Fibroblast of mammary gland (primary cell): ENCODE measurements around the gene COBLL1.

Experiments
- DNase-seq: peaks from one replicate; pipeline ENCODE4 v3.0.0-alpha.2; 2010; ENCODE audit warnings: low read depth
- H3K4me3 ChIP-seq: 2 replicates; pipeline ENCODE4 v1.5.1; 2011; ENCODE audit warnings: low read depth, mild to moderate bottlenecking, low read length, moderate library complexity; ENCODE audit not compliant: control insufficient read depth
- CTCF ChIP-seq: conservative IDR thresholded peaks from 2 replicates; pipeline ENCODE4 v1.5.1; 2011; ENCODE audit warnings: low read depth, low read length, inconsistent platforms; ENCODE audit not compliant: control insufficient read depth, insufficient read depth

COBLL1 gene

DNA sequence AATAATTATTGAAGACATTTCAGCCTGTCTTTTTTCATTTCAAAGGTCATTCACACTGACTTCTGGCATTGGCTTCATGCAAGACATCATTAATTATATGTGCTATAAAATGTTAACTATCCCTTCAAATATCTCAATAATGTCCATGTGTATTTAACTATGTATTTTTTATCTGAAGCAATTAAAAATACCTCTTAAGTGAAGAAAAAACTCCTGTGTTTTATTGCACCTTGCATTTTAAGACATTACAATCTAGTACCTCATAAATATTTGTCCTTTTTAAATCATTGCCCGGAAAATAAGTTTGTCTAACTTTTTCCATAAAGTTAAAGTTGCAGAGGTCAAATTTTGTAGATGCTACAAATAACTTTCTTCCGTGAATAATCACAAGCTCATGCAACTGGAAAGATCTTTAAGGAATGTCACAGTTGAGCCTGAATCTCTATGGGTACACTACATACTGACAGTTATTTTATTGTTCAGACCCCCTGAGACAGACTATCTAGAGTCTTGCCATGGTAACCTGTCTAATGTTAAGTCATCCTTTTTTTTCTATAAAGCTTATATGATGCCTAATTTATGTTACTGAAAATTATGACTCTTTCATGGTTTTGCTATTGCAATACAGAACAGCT, 38.4 kb upstream of the COBLL1 start:
- TF ChIP-seq CTCF: no peak
- H3K4me3 ChIP-seq: no peak overlapping the region
- DNase-seq: no peak

- TF ChIP-seq CTCF: no peak
Observed at GRCh38 chr2:164877927-164878326, 36.3 kb upstream of the COBLL1 start.

DNA sequence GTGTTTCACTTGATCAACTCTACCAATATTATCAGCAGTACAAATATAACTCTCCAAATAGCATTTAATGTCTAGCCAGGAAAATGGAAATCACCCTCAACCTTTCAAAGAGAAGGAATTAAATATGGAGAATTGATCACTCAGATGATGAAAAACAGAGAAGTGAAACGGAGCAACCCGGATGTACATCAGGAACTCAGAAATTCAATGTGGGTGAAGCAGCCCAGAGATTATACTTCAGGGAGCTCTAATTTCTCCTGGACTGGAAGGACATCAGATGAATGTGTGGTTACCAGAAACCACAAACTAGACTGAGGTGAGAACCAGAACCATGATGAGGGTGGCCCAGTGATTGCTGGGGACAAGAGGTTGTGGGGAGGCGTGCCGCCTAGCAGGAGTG, 35.5 kb upstream of the COBLL1 start:
- no peak for TF ChIP-seq CTCF
- no peak overlapping the region for H3K4me3 ChIP-seq
- no peak for DNase-seq

More at GRCh38 chr2:164877927-164878326, 36.3 kb upstream of the COBLL1 start:
- no peak overlapping the region for H3K4me3 ChIP-seq
- DNase-seq: no peak

DNA sequence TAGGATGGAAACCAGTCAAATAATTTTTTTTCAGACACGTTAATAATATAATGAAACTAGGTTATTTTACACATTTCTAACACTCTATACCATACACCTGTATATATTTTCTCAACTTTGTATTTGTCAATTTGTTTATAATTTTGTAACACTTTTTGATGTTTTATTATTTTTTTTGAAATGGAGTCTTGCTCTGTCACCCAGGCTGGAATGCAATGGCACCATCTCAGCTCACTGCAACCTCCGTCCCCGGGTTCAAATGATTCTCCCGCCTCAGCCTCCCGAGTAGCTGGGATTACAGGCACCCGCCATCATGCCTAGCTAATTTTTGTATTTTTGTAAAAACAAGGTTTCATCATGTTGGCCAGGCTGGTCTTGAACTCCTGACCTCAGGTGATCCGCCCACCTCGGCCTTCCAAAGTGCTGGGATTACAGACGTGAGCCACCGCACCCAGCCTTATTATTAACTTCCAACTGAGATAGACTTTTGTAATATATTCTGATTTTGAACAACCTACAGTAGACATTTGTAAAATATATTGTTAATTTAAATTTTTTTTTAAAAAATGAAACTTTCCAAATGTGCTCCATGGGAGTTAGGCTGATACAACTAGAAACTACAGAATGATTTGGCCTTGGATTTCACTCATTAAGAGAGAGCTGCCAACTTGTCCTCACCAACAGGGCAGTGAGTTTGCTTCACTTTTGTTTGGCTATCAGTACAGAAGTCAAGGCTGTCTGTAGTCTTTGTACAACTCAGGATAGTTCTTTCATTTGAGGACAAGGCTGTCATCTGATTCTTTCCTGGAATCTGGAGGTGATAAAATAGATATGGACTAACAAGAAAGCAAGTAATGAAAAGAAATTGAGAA, 33.9 kb upstream of the COBLL1 start:
- no peak for TF ChIP-seq CTCF
- no peak overlapping the region for H3K4me3 ChIP-seq
- DNase-seq: no peak

- no peak for TF ChIP-seq CTCF
- H3K4me3 ChIP-seq: no peak overlapping the region
- no peak for DNase-seq
Observed at GRCh38 chr2:164873210-164873908, 31.7 kb upstream of the COBLL1 start.

DNA sequence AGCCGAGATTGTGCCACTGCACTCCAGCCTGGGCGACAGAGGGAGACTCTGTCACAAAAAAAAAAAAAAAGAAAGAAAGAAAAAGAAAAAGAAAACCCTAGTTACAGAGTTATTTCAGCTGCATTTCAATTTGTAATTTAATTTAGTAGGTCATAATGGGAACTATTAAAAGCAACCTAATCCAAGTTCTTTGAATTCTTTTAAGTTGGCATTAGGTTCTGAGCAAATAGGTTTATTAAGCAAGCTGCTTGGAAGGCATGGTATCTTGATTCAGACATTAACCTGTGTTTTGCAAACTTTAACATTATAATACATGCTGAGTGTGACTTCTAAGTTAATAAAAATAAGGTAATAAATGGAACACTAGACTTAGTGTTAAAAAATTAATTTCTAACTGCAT, 29.8 kb upstream of the COBLL1 start:
- no peak overlapping the region for H3K4me3 ChIP-seq
- no peak for TF ChIP-seq CTCF
- no peak for DNase-seq
